CD14-positive monocyte (primary cell): ENCODE results near the gene IGFBP7. TPM values are rescaled to one million over a fixed set of nuclear protein-coding genes. Genes with fewer than 3 reads are reported as not detected.

Source experiments
- DNase-seq, 3 donors: peaks; one replicate each; pipeline ENCODE4 v3.0.0-alpha.2; 2011 to 2022
- H2AFZ ChIP-seq: 2 replicates; pipeline ENCODE4 v1.6.0; 2012; ENCODE audit warnings: mild to moderate bottlenecking, low read depth, low read length, inconsistent platforms; ENCODE audit not compliant: insufficient read depth, poor library complexity, severe bottlenecking
- H3K27ac ChIP-seq, 2 donors: 1 replicate in 1 of 2; 2 replicates in 1 of 2; pipeline ENCODE4 v1.5.1; 2012 to 2013; ENCODE audit warnings: low read length in 2 of 2, control low read depth in 1 of 2, inconsistent platforms in 1 of 2, low read depth in 1 of 2, mild to moderate bottlenecking in 1 of 2
- H3K27me3 ChIP-seq, 2 donors: one replicate each; pipeline versions ENCODE4 v1.6.0 to v1.6.1; 2011 to 2013; ENCODE audit warnings: low read length in 2 of 2; ENCODE audit not compliant: control insufficient read depth in 2 of 2, insufficient read depth in 2 of 2
- H3K36me3 ChIP-seq, 2 donors: replicated peaks in 1 of 2; 1 replicate in 1 of 2; 2 replicates in 1 of 2; pipeline versions ENCODE4 v1.5.1 to v1.6.1; 2012 to 2013; ENCODE audit warnings: low read length in 2 of 2, control low read depth in 1 of 2, inconsistent platforms in 1 of 2, mild to moderate bottlenecking in 1 of 2; ENCODE audit not compliant: insufficient read depth in 2 of 2, control insufficient read depth in 1 of 2
- H3K4me1 ChIP-seq, 2 donors: 1 replicate in 1 of 2; 2 replicates in 1 of 2; pipeline versions ENCODE4 v1.5.1 to v1.6.1; 2012 to 2013; ENCODE audit warnings: low read length in 2 of 2, control low read depth in 1 of 2, inconsistent platforms in 1 of 2, mild to moderate bottlenecking in 1 of 2, moderate library complexity in 1 of 2; ENCODE audit not compliant: insufficient read depth in 2 of 2, control insufficient read depth in 1 of 2
- H3K4me2 ChIP-seq: replicated peaks from 2 replicates; pipeline ENCODE3; 2012; ENCODE audit warnings: low read length, moderate library complexity, mild to moderate bottlenecking; ENCODE audit not compliant: poor library complexity, severe bottlenecking; ENCODE audit errors: extremely low read depth
- H3K4me3 ChIP-seq, 3 experiments: fragments of 200-600 bp in 1 of 3; sonication (generic) in 1 of 3; replicated peaks in 1 of 3; 1 replicate in 2 of 3; 2 replicates in 1 of 3; pipeline ENCODE4 v1.5.1; 2011 to 2013; ENCODE audit warnings: low read length in 3 of 3, mild to moderate bottlenecking in 3 of 3, control low read depth in 2 of 3, low read depth in 2 of 3, inconsistent platforms in 1 of 3, moderate library complexity in 1 of 3
- H3K79me2 ChIP-seq: 2 replicates; pipeline ENCODE4 v1.6.0; 2012; ENCODE audit warnings: mild to moderate bottlenecking, control low read depth, inconsistent platforms, low read length, moderate library complexity; ENCODE audit not compliant: insufficient read depth
- H3K9ac ChIP-seq: 2 replicates; pipeline ENCODE4 v1.6.0; 2017; ENCODE audit warnings: low read length, mild to moderate bottlenecking; ENCODE audit not compliant: insufficient read depth, poor library complexity, severe bottlenecking
- H3K9me3 ChIP-seq, 2 donors: replicated peaks in 1 of 2; 1 replicate in 1 of 2; 2 replicates in 1 of 2; pipeline versions ENCODE4 v1.5.1 to v1.6.1; 2012 to 2013; ENCODE audit warnings: low read length in 2 of 2, control low read depth in 1 of 2; ENCODE audit not compliant: control insufficient read depth in 1 of 2, insufficient read depth in 1 of 2
- H4K20me1 ChIP-seq: 2 replicates; pipeline ENCODE4 v1.6.0; 2012; ENCODE audit warnings: mild to moderate bottlenecking, low read length, control low read depth, moderate library complexity; ENCODE audit not compliant: insufficient read depth
- H3K27ac Mint-ChIP-seq, 7 donors: one replicate each; pipeline ENCODE4 v1.8.0; 2020; ENCODE audit warnings: mild to moderate bottlenecking in 7 of 7, mixed read lengths in 7 of 7, moderate library complexity in 6 of 7, inconsistent platforms in 2 of 7
- H3K27me3 Mint-ChIP-seq, 3 donors: one replicate each; pipeline ENCODE4 v1.8.0; 2021 to 2022; ENCODE audit warnings: low read depth in 3 of 3, mild to moderate bottlenecking in 3 of 3, mixed read lengths in 3 of 3, moderate library complexity in 3 of 3, inconsistent platforms in 1 of 3
- H3K36me3 Mint-ChIP-seq, 2 donors: one replicate each; pipeline ENCODE4 v1.8.0; 2020; ENCODE audit warnings: mixed read lengths in 2 of 2, inconsistent platforms in 1 of 2, mild to moderate bottlenecking in 1 of 2
- H3K4me1 Mint-ChIP-seq: one replicate; pipeline ENCODE4 v1.8.0; 2020; ENCODE audit warnings: mild to moderate bottlenecking, mixed read lengths
- H3K4me3 Mint-ChIP-seq, 2 donors: one replicate each; pipeline ENCODE4 v1.8.0; 2020; ENCODE audit warnings: mild to moderate bottlenecking in 2 of 2, mixed read lengths in 2 of 2, moderate library complexity in 1 of 2
- H3K9me3 Mint-ChIP-seq, 7 donors: one replicate each; pipeline ENCODE4 v1.8.0; 2020 to 2022; ENCODE audit warnings: mixed read lengths in 7 of 7, mild to moderate bottlenecking in 6 of 7, moderate library complexity in 6 of 7, inconsistent platforms in 2 of 7
- CTCF ChIP-seq: fragments of 200-600 bp; IDR thresholded peaks from one replicate; pipeline ENCODE4 v1.8.0; 2022; ENCODE audit warnings: antibody characterized with exemption, mild to moderate bottlenecking
- WGBS: methylation state at CpG from one replicate; pipeline ENCODE4 v1.1.5; 2013; ENCODE audit warnings: missing lambda C conversion rate; ENCODE audit not compliant: insufficient coverage; 5-methylcytosine and 5-hydroxymethylcytosine counted together
- intact Hi-C, 2 donors: fragments of 100-400 bp; cut with micrococcal nuclease; formaldehyde crosslinking; loops; one replicate each; pipeline versions ENCODE4 v1.15.0 to v1.15.1; 2023
- polyA plus RNA-seq, 3 donors: library from polyadenylated mRNA; depleted of rRNA in 1 of 3; unstranded in 2 of 3; stranded (reverse) in 1 of 3; fragments of 300-500 nt in 2 of 3; fragments of >200 nt in 1 of 3; fragmentation: Illumina TruSeq in 2 of 3; gene quantifications; 1 replicate in 2 of 3; 2 replicates in 1 of 3; pipeline ENCODE4 v1.2.3, GENCODE V29; 2012 to 2021

The IGFBP7 gene
- polyA plus RNA-seq, 3 donors, result 23.1 to 53.1 (median 46.9) TPM

- intact Hi-C loops, result no loop called here
- Histone ChIP-seq H3K27ac (no peak overlapping the region), H3K27me3 (no peaks in the 10 kb centered on the region), H3K4me3 (no peak overlapping the region), H3K9ac (no peak overlapping the region), H3K79me2 (peaks cover 6% of the 10 kb centered on the region), H3K9me3 (no peaks in the 10 kb centered on the region), H3K4me1 (peaks cover 27 to 38% of the 10 kb centered on the region in 2 donors), H3K36me3 (no peaks in the 10 kb centered on the region), H4K20me1 (no peaks in the 10 kb centered on the region), H2AFZ (no peak overlapping the region), H3K4me2 (no peak overlapping the region)
- H3K4me1 Mint-ChIP-seq, result peaks cover 47% of the 10 kb centered on the region
- H3K4me3 Mint-ChIP-seq, result no peak overlapping the region
- no peak for DNase-seq
- TF ChIP-seq CTCF, result no peak
- WGBS, result 93% methylated on average over 3 of the region's 6 CpGs
- H3K36me3 Mint-ChIP-seq, result no peaks in the 10 kb centered on the region
- no peaks in the 10 kb centered on the region for H3K9me3 Mint-ChIP-seq
- H3K27ac Mint-ChIP-seq, result no peak overlapping the region
- H3K27me3 Mint-ChIP-seq, result peaks cover 0 to 1% (median 0%) of the 10 kb centered on the region in 3 donors
These were observed 3.7 kb upstream of the IGFBP7 start for GRCh38 chr4:57113870-57114269.

DNA sequence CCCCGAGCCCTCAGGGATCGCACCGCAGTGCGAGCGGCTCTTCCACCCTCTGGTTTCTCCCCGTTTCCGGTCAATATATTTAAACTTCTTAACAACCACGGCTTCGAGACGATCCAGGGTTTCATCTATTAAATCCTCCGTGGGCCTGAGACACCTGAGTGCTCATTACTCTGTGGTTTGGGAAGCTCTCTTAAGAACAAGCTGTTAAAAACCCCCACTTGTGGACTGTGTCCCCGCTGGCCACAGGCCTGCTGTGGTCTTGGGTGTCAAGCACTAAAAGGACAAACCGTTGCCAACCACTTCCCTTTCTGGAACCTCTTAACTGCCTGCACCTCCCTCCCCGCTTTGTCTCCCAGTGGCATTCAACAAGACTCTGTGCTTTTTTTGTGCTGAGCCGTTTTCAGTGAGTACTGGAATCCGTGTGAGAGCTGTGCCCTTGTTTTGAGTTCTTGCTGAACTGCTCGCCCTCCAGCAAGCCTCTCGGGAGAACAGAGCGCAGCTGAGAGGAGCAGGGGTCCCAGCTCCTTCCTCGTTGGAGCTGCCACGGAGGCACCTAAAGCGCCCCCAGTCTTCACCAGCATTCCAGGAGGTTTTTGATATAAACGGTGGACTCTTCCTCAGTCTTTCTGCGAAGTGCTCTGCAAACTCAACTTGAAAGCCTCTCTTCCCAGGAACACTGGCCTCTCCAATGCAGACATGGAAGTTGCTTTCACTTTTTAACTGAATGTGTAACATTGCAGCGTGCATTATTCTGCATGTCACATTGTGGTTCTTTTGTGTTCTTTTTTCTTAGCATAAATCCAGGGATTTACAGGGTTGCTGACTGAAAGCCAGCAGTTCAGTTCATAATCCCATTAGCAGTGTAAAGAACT is 691 bp upstream of the IGFBP7 start:
- Mint-ChIP-seq H3K27ac (peak overlapping the region; percentile 95 to 98 (median 98)), H3K36me3 (peaks cover 0 to 3% of the 10 kb centered on the region in 2 donors), H3K4me3 (peak overlapping the region; percentile 96 to 97), H3K27me3 (peaks cover 0 to 1% (median 0%) of the 10 kb centered on the region in 3 donors), H3K9me3 (peaks cover 0 to 1% (median 0%) of the 10 kb centered on the region in 7 donors), H3K4me1 (peaks cover 48% of the 10 kb centered on the region)
- Histone ChIP-seq H3K27me3 (no peaks in the 10 kb centered on the region), H3K4me2 (peak overlapping the region; percentile 83), H2AFZ (peak overlapping the region; percentile 99), H3K27ac (peak overlapping the region; percentile 77 to 98), H3K36me3 (no peaks in the 10 kb centered on the region), H3K4me3 (peak overlapping the region; percentile 58 to 89 (median 62)), H3K79me2 (peaks cover 36% of the 10 kb centered on the region), H3K9ac (peak overlapping the region; percentile 85), H4K20me1 (no peaks in the 10 kb centered on the region), H3K4me1 (peaks cover 27 to 32% of the 10 kb centered on the region in 2 donors), H3K9me3 (no peaks in the 10 kb centered on the region)
- 0% methylated on average over 24 of the region's 25 CpGs for WGBS
- TF ChIP-seq CTCF, result no peak
- DNase-seq, result peak; percentile 60 to 67 (median 66)
- intact Hi-C loops, result no loop called here
